GM23338 (cell line): ENCODE data around the gene IZUMO1R. TPM values are rescaled to one million over a fixed set of nuclear protein-coding genes. Genes with fewer than 3 reads are reported as not detected.

Experiments used
- ATAC-seq: fragments of 200-7000 bp; cut with Tn5 transposase; 3 replicates; pipeline ENCODE4 v1.9.1; 2020
- DNase-seq: peaks from one replicate; pipeline ENCODE4 v3.0.0-alpha.2; 2015; ENCODE audit warnings: low spot score
- H2AFZ ChIP-seq: fragments of 200-600 bp; sonication (generic); 2 replicates; pipeline ENCODE4 v1.8.0; 2016; ENCODE audit warnings: antibody characterized with exemption, mild to moderate bottlenecking, moderate library complexity
- H3F3A ChIP-seq: fragments of 200-600 bp; sonication (generic); replicated peaks from 2 replicates; pipeline ENCODE4 v1.8.0; 2017; ENCODE audit warnings: antibody characterized with exemption, mixed run types, low read depth
- H3K27ac ChIP-seq: fragments of 200-600 bp; sonication (generic); 2 replicates; pipeline ENCODE4 v1.6.1; 2016; ENCODE audit warnings: low read depth
- H3K27me3 ChIP-seq: fragments of 200-600 bp; sonication (generic); 2 replicates; pipeline ENCODE4 v1.8.0; 2016; ENCODE audit warnings: mild to moderate bottlenecking, mixed run types, moderate library complexity; ENCODE audit not compliant: insufficient read depth
- H3K36me3 ChIP-seq: fragments of 200-600 bp; sonication (generic); 2 replicates; pipeline ENCODE4 v1.8.0; 2016; ENCODE audit warnings: mild to moderate bottlenecking; ENCODE audit not compliant: insufficient read depth
- H3K4me1 ChIP-seq: fragments of 200-600 bp; sonication (generic); 2 replicates; pipeline ENCODE4 v1.8.0; 2016; ENCODE audit warnings: mild to moderate bottlenecking, moderate library complexity; ENCODE audit not compliant: insufficient read depth
- H3K4me2 ChIP-seq: fragments of 200-600 bp; sonication (generic); 2 replicates; pipeline ENCODE4 v1.7.1; 2017; ENCODE audit warnings: mixed run types
- H3K4me3 ChIP-seq: fragments of 200-600 bp; sonication (generic); 2 replicates; pipeline ENCODE4 v1.6.1; 2016; ENCODE audit warnings: mixed run types
- H3K79me2 ChIP-seq: fragments of 200-600 bp; sonication (generic); replicated peaks from 2 replicates; pipeline ENCODE4 v1.8.0; 2017; ENCODE audit warnings: mild to moderate bottlenecking; ENCODE audit not compliant: insufficient read depth
- H3K9me2 ChIP-seq: fragments of 200-600 bp; sonication (generic); 2 replicates; pipeline ENCODE4 v1.8.0; 2017; ENCODE audit not compliant: insufficient read depth
- H4K20me1 ChIP-seq: fragments of 200-600 bp; sonication (generic); replicated peaks from 2 replicates; pipeline ENCODE4 v1.8.0; 2017; ENCODE audit warnings: mild to moderate bottlenecking; ENCODE audit not compliant: insufficient read depth
- H3K27ac Mint-ChIP-seq: 2 replicates; pipeline ENCODE4 v1.8.0; 2020; ENCODE audit warnings: inconsistent platforms, mild to moderate bottlenecking, moderate library complexity, mixed read lengths
- H3K27me3 Mint-ChIP-seq: 3 replicates; pipeline ENCODE4 v1.8.0; 2022; ENCODE audit warnings: low read depth, mild to moderate bottlenecking, moderate library complexity, mixed read lengths, inconsistent platforms; ENCODE audit not compliant: insufficient read depth, poor library complexity
- H3K36me3 Mint-ChIP-seq: 3 replicates; pipeline ENCODE4 v1.8.0; 2021; ENCODE audit warnings: low read depth, mild to moderate bottlenecking, inconsistent platforms, moderate library complexity, mixed read lengths
- H3K4me1 Mint-ChIP-seq: 3 replicates; pipeline ENCODE4 v1.8.0; 2020; ENCODE audit warnings: mild to moderate bottlenecking, inconsistent platforms, mixed read lengths
- H3K4me3 Mint-ChIP-seq: 3 replicates; pipeline ENCODE4 v1.8.0; 2021; ENCODE audit warnings: moderate library complexity, mild to moderate bottlenecking, inconsistent platforms, mixed read lengths
- H3K9me3 Mint-ChIP-seq: 3 replicates; pipeline ENCODE4 v1.8.0; 2020; ENCODE audit warnings: moderate library complexity, mild to moderate bottlenecking, inconsistent platforms, mixed read lengths
- ETS1 ChIP-seq: IDR thresholded peaks from 2 replicates; pipeline ENCODE4 v1.6.1; 2016; ENCODE audit warnings: antibody characterized with exemption
- EZH2 ChIP-seq: fragments of 200-600 bp; sonication (generic); IDR thresholded peaks from one replicate; pipeline ENCODE4 v1.8.0; 2017; ENCODE audit warnings: antibody characterized with exemption, mild to moderate bottlenecking, low read depth; ENCODE audit not compliant: unreplicated experiment
- POLR2AphosphoS5 ChIP-seq: IDR thresholded peaks from 2 replicates; pipeline ENCODE4 v1.6.1; 2016; ENCODE audit warnings: antibody characterized with exemption, low read depth
- STAT1 ChIP-seq: IDR thresholded peaks from one replicate; pipeline ENCODE4 v1.6.1; 2016; ENCODE audit warnings: antibody characterized with exemption; ENCODE audit not compliant: unreplicated experiment
- ZNF114 ChIP-seq: fragments of 250-450 bp; sonication (Bioruptor Pico); IDR thresholded peaks from 2 replicates; pipeline ENCODE4 v1.5.0; 2020; ENCODE audit warnings: mild to moderate bottlenecking, moderate library complexity
- ZNF331 ChIP-seq: fragments of 250-450 bp; sonication (Bioruptor Pico); IDR thresholded peaks from 2 replicates; pipeline ENCODE4 v1.5.0; 2020; ENCODE audit warnings: low read depth, mild to moderate bottlenecking, moderate library complexity
- polyA plus RNA-seq: library from polyadenylated mRNA; unstranded; fragments of >200 nt; fragmentation: Nextera tagmentation; extraction: Ambion mirVana; gene quantifications from 2 replicates; pipeline ENCODE4 v1.2.1, GENCODE V29; 2016
- total RNA-seq: library from RNA; depleted of rRNA; stranded (reverse); fragments of >200 nt; shearing (Covaris generic); gene quantifications from 2 replicates; pipeline ENCODE4 v1.2.3, GENCODE V29; 2014
- TF ChIP-seq, protein P1 (sequence below): IDR thresholded peaks from one replicate; pipeline ENCODE4 v1.6.1; 2018; ENCODE audit warnings: antibody characterized with exemption; ENCODE audit not compliant: unreplicated experiment
- TF ChIP-seq, protein P2 (sequence below): fragments of 250-450 bp; sonication (Bioruptor Pico); IDR thresholded peaks from 2 replicates; pipeline ENCODE4 v1.5.0; 2020; ENCODE audit warnings: mild to moderate bottlenecking, moderate library complexity
- TF ChIP-seq, protein P3 (sequence below), 2 experiments: fragments of 200-600 bp in 1 of 2; sonication (generic) in 1 of 2; conservative IDR thresholded peaks; 2 replicates each; pipeline versions ENCODE4 v1.5.1 to v1.6.1; 2016 to 2017; ENCODE audit warnings: antibody characterized with exemption in 2 of 2, low read depth in 2 of 2, mild to moderate bottlenecking in 2 of 2, moderate library complexity in 1 of 2

IZUMO1R gene
- total and polyA plus RNA-seq, 2 experiments from 2014 or later = not detected

GRCh38 chr11:94307101-94307791 lies 2.9 kb downstream of the IZUMO1R start:
- Mint-ChIP-seq H3K27me3 (peaks cover 10% of the 10 kb centered on the region), H3K27ac (no peak overlapping the region; the same call in 1 of the 2 replicates), H3K9me3 (no peaks in the 10 kb centered on the region), H3K4me1 (peaks cover 32% of the 10 kb centered on the region), H3K36me3 (no peaks in the 10 kb centered on the region), H3K4me3 (no peak overlapping the region)
- Histone ChIP-seq H3K36me3 (no peaks in the 10 kb centered on the region), H4K20me1 (no peaks in the 10 kb centered on the region), H3K4me3 (no peak overlapping the region), H3K4me2 (no peak overlapping the region), H3F3A (no peaks in the 10 kb centered on the region), H3K27me3 (no peaks in the 10 kb centered on the region), H3K27ac (no peak overlapping the region), H3K4me1 (peaks cover 19% of the 10 kb centered on the region), H3K9me2 (0 out of 2 replicates have a peak, but pooled peaks cover 4% of the 10 kb centered on the region), H2AFZ (no peak overlapping the region), H3K79me2 (no peaks in the 10 kb centered on the region)
- ATAC-seq = no peak
- DNase-seq = no peak
- TF ChIP-seq ZNF331 (CRISPR knock-in tag) (no peak), EZH2 (no peak), STAT1 (no peak), ZNF114 (CRISPR knock-in tag) (no peak), ETS1 (no peak), POLR2AphosphoS5 (no peak)
- TF ChIP-seq, protein P1, sequence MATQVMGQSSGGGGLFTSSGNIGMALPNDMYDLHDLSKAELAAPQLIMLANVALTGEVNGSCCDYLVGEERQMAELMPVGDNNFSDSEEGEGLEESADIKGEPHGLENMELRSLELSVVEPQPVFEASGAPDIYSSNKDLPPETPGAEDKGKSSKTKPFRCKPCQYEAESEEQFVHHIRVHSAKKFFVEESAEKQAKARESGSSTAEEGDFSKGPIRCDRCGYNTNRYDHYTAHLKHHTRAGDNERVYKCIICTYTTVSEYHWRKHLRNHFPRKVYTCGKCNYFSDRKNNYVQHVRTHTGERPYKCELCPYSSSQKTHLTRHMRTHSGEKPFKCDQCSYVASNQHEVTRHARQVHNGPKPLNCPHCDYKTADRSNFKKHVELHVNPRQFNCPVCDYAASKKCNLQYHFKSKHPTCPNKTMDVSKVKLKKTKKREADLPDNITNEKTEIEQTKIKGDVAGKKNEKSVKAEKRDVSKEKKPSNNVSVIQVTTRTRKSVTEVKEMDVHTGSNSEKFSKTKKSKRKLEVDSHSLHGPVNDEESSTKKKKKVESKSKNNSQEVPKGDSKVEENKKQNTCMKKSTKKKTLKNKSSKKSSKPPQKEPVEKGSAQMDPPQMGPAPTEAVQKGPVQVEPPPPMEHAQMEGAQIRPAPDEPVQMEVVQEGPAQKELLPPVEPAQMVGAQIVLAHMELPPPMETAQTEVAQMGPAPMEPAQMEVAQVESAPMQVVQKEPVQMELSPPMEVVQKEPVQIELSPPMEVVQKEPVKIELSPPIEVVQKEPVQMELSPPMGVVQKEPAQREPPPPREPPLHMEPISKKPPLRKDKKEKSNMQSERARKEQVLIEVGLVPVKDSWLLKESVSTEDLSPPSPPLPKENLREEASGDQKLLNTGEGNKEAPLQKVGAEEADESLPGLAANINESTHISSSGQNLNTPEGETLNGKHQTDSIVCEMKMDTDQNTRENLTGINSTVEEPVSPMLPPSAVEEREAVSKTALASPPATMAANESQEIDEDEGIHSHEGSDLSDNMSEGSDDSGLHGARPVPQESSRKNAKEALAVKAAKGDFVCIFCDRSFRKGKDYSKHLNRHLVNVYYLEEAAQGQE = no peak
- TF ChIP-seq, protein P2, sequence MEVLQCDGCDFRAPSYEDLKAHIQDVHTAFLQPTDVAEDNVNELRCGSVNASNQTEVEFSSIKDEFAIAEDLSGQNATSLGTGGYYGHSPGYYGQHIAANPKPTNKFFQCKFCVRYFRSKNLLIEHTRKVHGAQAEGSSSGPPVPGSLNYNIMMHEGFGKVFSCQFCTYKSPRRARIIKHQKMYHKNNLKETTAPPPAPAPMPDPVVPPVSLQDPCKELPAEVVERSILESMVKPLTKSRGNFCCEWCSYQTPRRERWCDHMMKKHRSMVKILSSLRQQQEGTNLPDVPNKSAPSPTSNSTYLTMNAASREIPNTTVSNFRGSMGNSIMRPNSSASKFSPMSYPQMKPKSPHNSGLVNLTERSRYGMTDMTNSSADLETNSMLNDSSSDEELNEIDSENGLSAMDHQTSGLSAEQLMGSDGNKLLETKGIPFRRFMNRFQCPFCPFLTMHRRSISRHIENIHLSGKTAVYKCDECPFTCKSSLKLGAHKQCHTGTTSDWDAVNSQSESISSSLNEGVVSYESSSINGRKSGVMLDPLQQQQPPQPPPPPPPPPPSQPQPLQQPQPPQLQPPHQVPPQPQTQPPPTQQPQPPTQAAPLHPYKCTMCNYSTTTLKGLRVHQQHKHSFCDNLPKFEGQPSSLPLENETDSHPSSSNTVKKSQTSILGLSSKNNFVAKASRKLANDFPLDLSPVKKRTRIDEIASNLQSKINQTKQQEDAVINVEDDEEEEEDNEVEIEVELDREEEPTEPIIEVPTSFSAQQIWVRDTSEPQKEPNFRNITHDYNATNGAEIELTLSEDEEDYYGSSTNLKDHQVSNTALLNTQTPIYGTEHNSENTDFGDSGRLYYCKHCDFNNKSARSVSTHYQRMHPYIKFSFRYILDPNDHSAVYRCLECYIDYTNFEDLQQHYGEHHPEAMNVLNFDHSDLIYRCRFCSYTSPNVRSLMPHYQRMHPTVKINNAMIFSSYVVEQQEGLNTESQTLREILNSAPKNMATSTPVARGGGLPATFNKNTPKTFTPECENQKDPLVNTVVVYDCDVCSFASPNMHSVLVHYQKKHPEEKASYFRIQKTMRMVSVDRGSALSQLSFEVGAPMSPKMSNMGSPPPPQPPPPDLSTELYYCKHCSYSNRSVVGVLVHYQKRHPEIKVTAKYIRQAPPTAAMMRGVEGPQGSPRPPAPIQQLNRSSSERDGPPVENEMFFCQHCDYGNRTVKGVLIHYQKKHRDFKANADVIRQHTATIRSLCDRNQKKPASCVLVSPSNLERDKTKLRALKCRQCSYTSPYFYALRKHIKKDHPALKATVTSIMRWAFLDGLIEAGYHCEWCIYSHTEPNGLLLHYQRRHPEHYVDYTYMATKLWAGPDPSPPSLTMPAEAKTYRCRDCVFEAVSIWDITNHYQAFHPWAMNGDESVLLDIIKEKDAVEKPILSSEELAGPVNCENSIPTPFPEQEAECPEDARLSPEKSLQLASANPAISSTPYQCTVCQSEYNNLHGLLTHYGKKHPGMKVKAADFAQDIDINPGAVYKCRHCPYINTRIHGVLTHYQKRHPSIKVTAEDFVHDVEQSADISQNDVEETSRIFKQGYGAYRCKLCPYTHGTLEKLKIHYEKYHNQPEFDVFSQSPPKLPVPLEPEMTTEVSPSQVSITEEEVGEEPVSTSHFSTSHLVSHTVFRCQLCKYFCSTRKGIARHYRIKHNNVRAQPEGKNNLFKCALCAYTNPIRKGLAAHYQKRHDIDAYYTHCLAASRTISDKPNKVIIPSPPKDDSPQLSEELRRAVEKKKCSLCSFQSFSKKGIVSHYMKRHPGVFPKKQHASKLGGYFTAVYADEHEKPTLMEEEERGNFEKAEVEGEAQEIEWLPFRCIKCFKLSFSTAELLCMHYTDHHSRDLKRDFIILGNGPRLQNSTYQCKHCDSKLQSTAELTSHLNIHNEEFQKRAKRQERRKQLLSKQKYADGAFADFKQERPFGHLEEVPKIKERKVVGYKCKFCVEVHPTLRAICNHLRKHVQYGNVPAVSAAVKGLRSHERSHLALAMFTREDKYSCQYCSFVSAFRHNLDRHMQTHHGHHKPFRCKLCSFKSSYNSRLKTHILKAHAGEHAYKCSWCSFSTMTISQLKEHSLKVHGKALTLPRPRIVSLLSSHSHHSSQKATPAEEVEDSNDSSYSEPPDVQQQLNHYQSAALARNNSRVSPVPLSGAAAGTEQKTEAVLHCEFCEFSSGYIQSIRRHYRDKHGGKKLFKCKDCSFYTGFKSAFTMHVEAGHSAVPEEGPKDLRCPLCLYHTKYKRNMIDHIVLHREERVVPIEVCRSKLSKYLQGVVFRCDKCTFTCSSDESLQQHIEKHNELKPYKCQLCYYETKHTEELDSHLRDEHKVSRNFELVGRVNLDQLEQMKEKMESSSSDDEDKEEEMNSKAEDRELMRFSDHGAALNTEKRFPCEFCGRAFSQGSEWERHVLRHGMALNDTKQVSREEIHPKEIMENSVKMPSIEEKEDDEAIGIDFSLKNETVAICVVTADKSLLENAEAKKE = no peak
- TF ChIP-seq, protein P3, sequence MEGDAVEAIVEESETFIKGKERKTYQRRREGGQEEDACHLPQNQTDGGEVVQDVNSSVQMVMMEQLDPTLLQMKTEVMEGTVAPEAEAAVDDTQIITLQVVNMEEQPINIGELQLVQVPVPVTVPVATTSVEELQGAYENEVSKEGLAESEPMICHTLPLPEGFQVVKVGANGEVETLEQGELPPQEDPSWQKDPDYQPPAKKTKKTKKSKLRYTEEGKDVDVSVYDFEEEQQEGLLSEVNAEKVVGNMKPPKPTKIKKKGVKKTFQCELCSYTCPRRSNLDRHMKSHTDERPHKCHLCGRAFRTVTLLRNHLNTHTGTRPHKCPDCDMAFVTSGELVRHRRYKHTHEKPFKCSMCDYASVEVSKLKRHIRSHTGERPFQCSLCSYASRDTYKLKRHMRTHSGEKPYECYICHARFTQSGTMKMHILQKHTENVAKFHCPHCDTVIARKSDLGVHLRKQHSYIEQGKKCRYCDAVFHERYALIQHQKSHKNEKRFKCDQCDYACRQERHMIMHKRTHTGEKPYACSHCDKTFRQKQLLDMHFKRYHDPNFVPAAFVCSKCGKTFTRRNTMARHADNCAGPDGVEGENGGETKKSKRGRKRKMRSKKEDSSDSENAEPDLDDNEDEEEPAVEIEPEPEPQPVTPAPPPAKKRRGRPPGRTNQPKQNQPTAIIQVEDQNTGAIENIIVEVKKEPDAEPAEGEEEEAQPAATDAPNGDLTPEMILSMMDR (conservative IDR thresholded peaks at IDR 0.05; ENCODE audit: low read depth in 2 of 2) = no peak
